ENCODE measurements around the gene EREG.
"Not testable (repeated sequence)": the region's sequence is repeated elsewhere in the genome, so short reads cannot be mapped to it uniquely, and the experiment has no call there.

EREG gene

GRCh38 chr4:74397748-74398426 is 32.9 kb downstream of the EREG start:
- H2AFZ ChIP-seq (ENCODE audit: low read depth) = peak overlapping the region; percentile 53
- H3K27me3 ChIP-seq (ENCODE audit: insufficient read depth, low read depth) = no peaks in the 10 kb centered on the region
- H3K4me2 ChIP-seq = peak overlapping the region; percentile 38
- H3K4me1 ChIP-seq (ENCODE audit: low read depth, poor library complexity, severe bottlenecking) = peaks cover 8% of the 10 kb centered on the region
- no peak for TF ChIP-seq CTCF (conservative IDR thresholded peaks at IDR 0.05; ENCODE audit: low read depth, low read length)
- no peak overlapping the region for H3K27ac ChIP-seq
- no peaks in the 10 kb centered on the region for H3K36me3 ChIP-seq (ENCODE audit: insufficient read depth)
- no peaks in the 10 kb centered on the region for H3K79me2 ChIP-seq (ENCODE audit: insufficient read depth, low read depth)
- H3K4me3 ChIP-seq (IDR thresholded peaks at IDR 0.05; ENCODE audit: insufficient read depth, low read depth, low read length) = no peak overlapping the region
- peak overlapping the region; percentile 2; the same call in 1 of the 2 replicates for H3K9ac ChIP-seq
- H4K20me1 ChIP-seq (ENCODE audit: insufficient read depth) = no peaks in the 10 kb centered on the region

- H3K9ac ChIP-seq; H3K79me2 ChIP-seq (ENCODE audit: insufficient read depth, low read depth); H3K36me3 ChIP-seq (ENCODE audit: insufficient read depth); H4K20me1 ChIP-seq (ENCODE audit: insufficient read depth); H3K27ac ChIP-seq; H3K27me3 ChIP-seq (ENCODE audit: insufficient read depth, low read depth); H3K4me2 ChIP-seq; H3K4me1 ChIP-seq (ENCODE audit: low read depth, poor library complexity, severe bottlenecking); H3K4me3 ChIP-seq (IDR thresholded peaks at IDR 0.05; ENCODE audit: insufficient read depth, low read depth, low read length): not testable (repeated sequence)
- peak overlapping the region; percentile 53; the same call in 1 of the 2 replicates for H2AFZ ChIP-seq (ENCODE audit: low read depth)
Observed at GRCh38 chr4:74398894-74399589, 34.1 kb downstream of the EREG start.

- Histone ChIP-seq H2AFZ (ENCODE audit: low read depth) (no peak overlapping the region), H3K27me3 (ENCODE audit: insufficient read depth, low read depth) (no peaks in the 10 kb centered on the region), H3K4me1 (ENCODE audit: low read depth, poor library complexity, severe bottlenecking) (peaks cover 8% of the 10 kb centered on the region), H3K9ac (no peak overlapping the region), H4K20me1 (ENCODE audit: insufficient read depth) (no peaks in the 10 kb centered on the region), H3K4me3 (IDR thresholded peaks at IDR 0.05; ENCODE audit: insufficient read depth, low read depth, low read length) (no peak overlapping the region), H3K79me2 (ENCODE audit: insufficient read depth, low read depth) (no peaks in the 10 kb centered on the region), H3K27ac (no peak overlapping the region), H3K4me2 (no peak overlapping the region), H3K36me3 (ENCODE audit: insufficient read depth) (no peaks in the 10 kb centered on the region)
- TF ChIP-seq CTCF (conservative IDR thresholded peaks at IDR 0.05; ENCODE audit: low read depth, low read length) = no peak
Observed at GRCh38 chr4:74400395-74400794, 35.5 kb downstream of the EREG start.

GRCh38 chr4:74402692-74403456 is 37.9 kb downstream of the EREG start:
- H3K36me3 ChIP-seq (ENCODE audit: insufficient read depth) = no peaks in the 10 kb centered on the region
- no peaks in the 10 kb centered on the region for H3K27me3 ChIP-seq (ENCODE audit: insufficient read depth, low read depth)
- no peaks in the 10 kb centered on the region for H3K79me2 ChIP-seq (ENCODE audit: insufficient read depth, low read depth)
- no peak for TF ChIP-seq CTCF (conservative IDR thresholded peaks at IDR 0.05; ENCODE audit: low read depth, low read length)
- no peak overlapping the region for H3K4me2 ChIP-seq
- peaks cover under 1% of the 10 kb centered on the region for H3K4me1 ChIP-seq (ENCODE audit: low read depth, poor library complexity, severe bottlenecking)
- no peaks in the 10 kb centered on the region for H4K20me1 ChIP-seq (ENCODE audit: insufficient read depth)
- H3K4me3 ChIP-seq (IDR thresholded peaks at IDR 0.05; ENCODE audit: insufficient read depth, low read depth, low read length) = no peak overlapping the region
- no peak overlapping the region for H3K27ac ChIP-seq
- H2AFZ ChIP-seq (ENCODE audit: low read depth) = no peak overlapping the region
- no peak overlapping the region for H3K9ac ChIP-seq

Measured in KMS-11 (cell line).